HEK293 (cell line): ENCODE data around the gene UBE3B.

Experiments
- CTCF ChIA-PET: fragments of 350-600 bp; formaldehyde crosslinking; extraction: SDS; loops from one replicate; lab custom pipeline; 2021; ENCODE audit warnings: antibody characterized with exemption; lab: Yijun Ruan, JAX
- POLR2A ChIA-PET: fragments of 300-600 bp; formaldehyde crosslinking; extraction: SDS; loops from one replicate; lab custom pipeline; 2020; ENCODE audit warnings: antibody characterized with exemption, inconsistent platforms; lab: Yijun Ruan, JAX
- H3K27ac ChIP-seq: fragments of 200-500 bp; sonication (Bioruptor generic); 2 replicates; pipeline ENCODE4 v1.5.1; 2014; ENCODE audit warnings: low read depth, low read length, control low read depth, inconsistent platforms; ENCODE audit errors: extremely low read depth
- H3K36me3 ChIP-seq, 2 experiments: fragments of 200-500 bp in 1 of 2; sonication (Bioruptor generic) in 1 of 2; 1 replicate in 1 of 2; 2 replicates in 1 of 2; pipeline ENCODE4 v1.5.1; 2014 to 2017; ENCODE audit warnings: inconsistent platforms in 2 of 2, low read length in 2 of 2; ENCODE audit not compliant: control insufficient read depth in 2 of 2, insufficient read depth in 1 of 2
- H3K4me1 ChIP-seq: fragments of 200-500 bp; sonication (Bioruptor generic); 2 replicates; pipeline ENCODE4 v1.5.1; 2014; ENCODE audit warnings: mild to moderate bottlenecking, low read length, inconsistent platforms; ENCODE audit not compliant: control insufficient read depth, insufficient read depth
- H3K4me3 ChIP-seq: 2 replicates; pipeline ENCODE4 v1.5.1; 2011; ENCODE audit warnings: low read depth, mild to moderate bottlenecking, control low read depth, low read length, moderate library complexity
- H3K9me3 ChIP-seq: fragments of 200-500 bp; sonication (Bioruptor generic); 2 replicates; pipeline ENCODE4 v1.5.1; 2014; ENCODE audit warnings: low read depth, low read length, inconsistent platforms; ENCODE audit not compliant: control insufficient read depth, insufficient read depth
- GLI2 ChIP-seq: fragments of 450-650 bp; formaldehyde crosslinking; IDR thresholded peaks from 2 replicates; pipeline ENCODE4; 2017; ENCODE audit warnings: missing biosample characterization, missing genetic modification characterization, low read depth, borderline replicate concordance
- KLF1 ChIP-seq: fragments of 450-650 bp; formaldehyde crosslinking; IDR thresholded peaks from 2 replicates; pipeline ENCODE4 v1.5.1; 2016; ENCODE audit warnings: missing biosample characterization, missing genetic modification characterization
- PRDM1 ChIP-seq: fragments of 450-650 bp; formaldehyde crosslinking; IDR thresholded peaks from 2 replicates; pipeline ENCODE4; 2016; ENCODE audit warnings: missing biosample characterization, missing genetic modification characterization
- REST ChIP-seq: fragments of 450-650 bp; formaldehyde crosslinking; IDR thresholded peaks from 2 replicates; pipeline ENCODE4 v1.5.1; 2016; ENCODE audit warnings: missing biosample characterization, missing genetic modification characterization
- SP3 ChIP-seq: fragments of 450-650 bp; formaldehyde crosslinking; IDR thresholded peaks from 2 replicates; pipeline ENCODE4 v1.5.1; 2016; ENCODE audit warnings: missing biosample characterization, missing genetic modification characterization
- ZIC2 ChIP-seq: fragments of 450-650 bp; formaldehyde crosslinking; IDR thresholded peaks from 2 replicates; pipeline ENCODE4 v1.5.1; 2016; ENCODE audit warnings: missing biosample characterization, missing genetic modification characterization
- ZNF133 ChIP-seq: fragments of 450-650 bp; formaldehyde crosslinking; IDR thresholded peaks from 2 replicates; pipeline ENCODE4 v1.5.1; 2016; ENCODE audit warnings: missing biosample characterization, missing genetic modification characterization
- ZNF146 ChIP-seq: fragments of 450-650 bp; formaldehyde crosslinking; IDR thresholded peaks from 2 replicates; pipeline ENCODE4 v1.5.1; 2016; ENCODE audit warnings: missing biosample characterization, missing genetic modification characterization
- ZNF184 ChIP-seq: fragments of 450-650 bp; IDR thresholded peaks from 2 replicates; pipeline ENCODE4 v1.5.1; 2018; ENCODE audit warnings: missing biosample characterization, mild to moderate bottlenecking, missing genetic modification characterization
- ZNF214 ChIP-seq: fragments of 450-650 bp; formaldehyde crosslinking; IDR thresholded peaks from 2 replicates; pipeline ENCODE4 v1.5.1; 2017; ENCODE audit warnings: missing biosample characterization, mild to moderate bottlenecking, missing genetic modification characterization, borderline replicate concordance
- ZNF266 ChIP-seq: fragments of 450-650 bp; formaldehyde crosslinking; IDR thresholded peaks from 2 replicates; pipeline ENCODE4 v1.5.1; 2016; ENCODE audit warnings: missing biosample characterization, missing genetic modification characterization, low read depth
- ZNF433 ChIP-seq: fragments of 450-650 bp; formaldehyde crosslinking; IDR thresholded peaks from 2 replicates; pipeline ENCODE4 v1.5.1; 2016; ENCODE audit warnings: missing biosample characterization, missing genetic modification characterization, low read depth
- ZNF514 ChIP-seq: fragments of 450-650 bp; formaldehyde crosslinking; IDR thresholded peaks from 2 replicates; pipeline ENCODE4 v1.5.1; 2016; ENCODE audit warnings: missing biosample characterization, missing genetic modification characterization
- ZNF670 ChIP-seq: fragments of 450-650 bp; formaldehyde crosslinking; IDR thresholded peaks from 2 replicates; pipeline ENCODE4 v1.5.1; 2016; ENCODE audit warnings: missing biosample characterization, missing genetic modification characterization, low read depth
- TF ChIP-seq, protein P1 (sequence below): fragments of 450-650 bp; formaldehyde crosslinking; IDR thresholded peaks from 2 replicates; pipeline ENCODE4 v1.5.1; 2016; ENCODE audit warnings: missing biosample characterization, missing genetic modification characterization, borderline replicate concordance

The UBE3B gene

DNA sequence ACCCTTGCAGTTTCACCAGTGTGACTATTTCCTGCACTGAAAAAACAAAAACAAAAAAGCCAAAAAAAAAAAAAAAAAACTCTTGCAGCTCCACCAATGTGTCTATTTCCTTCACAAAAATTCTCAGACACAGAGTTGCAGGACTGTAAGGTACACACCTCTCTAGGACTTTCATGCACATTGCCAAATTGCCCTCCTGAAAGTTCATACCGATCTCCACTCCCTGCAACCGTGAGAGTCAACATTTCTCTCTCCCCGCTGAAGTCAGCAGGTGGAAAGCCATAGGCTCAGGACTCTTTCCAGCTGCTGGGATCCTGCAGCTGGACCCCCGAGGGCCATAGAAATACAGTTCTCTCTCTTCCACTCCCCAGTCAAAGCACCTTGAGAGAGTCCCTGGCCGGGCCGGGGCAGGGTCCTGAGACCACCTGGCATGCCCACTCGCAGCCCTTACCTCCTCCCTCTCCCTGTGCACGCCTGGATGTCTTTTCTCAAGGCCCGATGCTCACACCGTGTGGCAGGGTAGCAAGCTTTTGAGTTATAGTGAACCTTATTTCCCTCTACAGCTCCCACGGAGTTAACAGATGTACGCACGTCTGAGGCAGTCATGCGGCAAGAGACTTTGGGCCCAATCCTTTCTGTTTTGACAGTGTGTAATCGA is 72.3 kb downstream of the UBE3B start:
- Histone ChIP-seq H3K4me3 (no peak overlapping the region), H3K9me3 (no peaks in the 10 kb centered on the region), H3K27ac (no peak overlapping the region), H3K36me3 (no peaks in the 10 kb centered on the region), H3K4me1 (no peaks in the 10 kb centered on the region)
- POLR2A ChIA-PET: no interaction called here
- no peak for TF ChIP-seq KLF1 (tag by site-specific recombination)
- 0 out of 2 replicates have a peak, but pooled peaks have one; percentile 14 for TF ChIP-seq PRDM1 (tag by site-specific recombination)
- TF ChIP-seq ZIC2 (tag by site-specific recombination): 0 out of 2 replicates have a peak, but pooled peaks have one; percentile 16
- CTCF ChIA-PET: interaction anchor here (0.6 to 0.7 kb wide), 2 partner anchors 10 to 126 kb away, joined by 3 to 4 read pairs; no protein-coding TSS in a partner anchor

GRCh38 chr12:109550281-109550680 is 72.8 kb downstream of the UBE3B start:
- H3K27ac ChIP-seq: no peak overlapping the region
- H3K4me3 ChIP-seq: no peak overlapping the region
- H3K9me3 ChIP-seq: no peaks in the 10 kb centered on the region
- H3K36me3 ChIP-seq: no peaks in the 10 kb centered on the region
- ChIA-PET CTCF (interaction anchor here (0.6 kb wide), 1 partner anchor 126 kb away, joined by 3 read pairs; no protein-coding TSS in a partner anchor), POLR2A (interaction anchor here (0.7 to 3.0 kb wide), 2 partner anchors 23 to 286 kb away, joined by 3 to 15 read pairs; partner anchors contain the start of genes MMAB and MVK)
- H3K4me1 ChIP-seq: no peaks in the 10 kb centered on the region
- TF ChIP-seq ZNF433 (tag by site-specific recombination) (no peak), KLF1 (tag by site-specific recombination) (no peak), ZNF514 (tag by site-specific recombination) (no peak), ZNF266 (tag by site-specific recombination) (no peak), ZNF214 (tag by site-specific recombination) (no peak), ZNF670 (tag by site-specific recombination) (no peak), SP3 (tag by site-specific recombination) (no peak), GLI2 (no peak), ZNF146 (no peak), ZNF184 (tag by site-specific recombination) (no peak)
- TF ChIP-seq, protein P1, sequence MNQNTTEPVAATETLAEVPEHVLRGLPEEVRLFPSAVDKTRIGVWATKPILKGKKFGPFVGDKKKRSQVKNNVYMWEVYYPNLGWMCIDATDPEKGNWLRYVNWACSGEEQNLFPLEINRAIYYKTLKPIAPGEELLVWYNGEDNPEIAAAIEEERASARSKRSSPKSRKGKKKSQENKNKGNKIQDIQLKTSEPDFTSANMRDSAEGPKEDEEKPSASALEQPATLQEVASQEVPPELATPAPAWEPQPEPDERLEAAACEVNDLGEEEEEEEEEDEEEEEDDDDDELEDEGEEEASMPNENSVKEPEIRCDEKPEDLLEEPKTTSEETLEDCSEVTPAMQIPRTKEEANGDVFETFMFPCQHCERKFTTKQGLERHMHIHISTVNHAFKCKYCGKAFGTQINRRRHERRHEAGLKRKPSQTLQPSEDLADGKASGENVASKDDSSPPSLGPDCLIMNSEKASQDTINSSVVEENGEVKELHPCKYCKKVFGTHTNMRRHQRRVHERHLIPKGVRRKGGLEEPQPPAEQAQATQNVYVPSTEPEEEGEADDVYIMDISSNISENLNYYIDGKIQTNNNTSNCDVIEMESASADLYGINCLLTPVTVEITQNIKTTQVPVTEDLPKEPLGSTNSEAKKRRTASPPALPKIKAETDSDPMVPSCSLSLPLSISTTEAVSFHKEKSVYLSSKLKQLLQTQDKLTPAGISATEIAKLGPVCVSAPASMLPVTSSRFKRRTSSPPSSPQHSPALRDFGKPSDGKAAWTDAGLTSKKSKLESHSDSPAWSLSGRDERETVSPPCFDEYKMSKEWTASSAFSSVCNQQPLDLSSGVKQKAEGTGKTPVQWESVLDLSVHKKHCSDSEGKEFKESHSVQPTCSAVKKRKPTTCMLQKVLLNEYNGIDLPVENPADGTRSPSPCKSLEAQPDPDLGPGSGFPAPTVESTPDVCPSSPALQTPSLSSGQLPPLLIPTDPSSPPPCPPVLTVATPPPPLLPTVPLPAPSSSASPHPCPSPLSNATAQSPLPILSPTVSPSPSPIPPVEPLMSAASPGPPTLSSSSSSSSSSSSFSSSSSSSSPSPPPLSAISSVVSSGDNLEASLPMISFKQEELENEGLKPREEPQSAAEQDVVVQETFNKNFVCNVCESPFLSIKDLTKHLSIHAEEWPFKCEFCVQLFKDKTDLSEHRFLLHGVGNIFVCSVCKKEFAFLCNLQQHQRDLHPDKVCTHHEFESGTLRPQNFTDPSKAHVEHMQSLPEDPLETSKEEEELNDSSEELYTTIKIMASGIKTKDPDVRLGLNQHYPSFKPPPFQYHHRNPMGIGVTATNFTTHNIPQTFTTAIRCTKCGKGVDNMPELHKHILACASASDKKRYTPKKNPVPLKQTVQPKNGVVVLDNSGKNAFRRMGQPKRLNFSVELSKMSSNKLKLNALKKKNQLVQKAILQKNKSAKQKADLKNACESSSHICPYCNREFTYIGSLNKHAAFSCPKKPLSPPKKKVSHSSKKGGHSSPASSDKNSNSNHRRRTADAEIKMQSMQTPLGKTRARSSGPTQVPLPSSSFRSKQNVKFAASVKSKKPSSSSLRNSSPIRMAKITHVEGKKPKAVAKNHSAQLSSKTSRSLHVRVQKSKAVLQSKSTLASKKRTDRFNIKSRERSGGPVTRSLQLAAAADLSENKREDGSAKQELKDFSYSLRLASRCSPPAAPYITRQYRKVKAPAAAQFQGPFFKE: no peak

DNA sequence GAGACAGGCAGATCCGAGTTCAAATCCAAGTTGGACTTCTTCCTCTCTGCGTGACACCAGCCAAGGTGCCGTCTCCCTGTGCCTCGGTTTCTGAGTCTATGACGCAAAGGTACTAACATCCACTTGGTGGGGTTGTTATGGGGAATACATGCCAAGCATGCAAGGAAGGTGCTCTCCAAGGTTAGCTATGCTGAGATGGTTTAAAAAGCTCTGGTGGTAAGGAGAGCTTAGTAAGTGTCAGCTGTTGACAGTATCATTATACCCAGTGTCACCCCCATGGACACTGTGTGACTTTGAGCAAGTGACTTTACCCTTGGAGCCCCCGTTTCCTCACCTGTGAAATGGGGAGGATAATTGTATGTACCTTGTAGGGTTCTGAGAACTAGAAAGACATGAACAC is 73.7 kb downstream of the UBE3B start:
- POLR2A ChIA-PET: interaction anchor here (3.0 kb wide), 1 partner anchor 22 kb away, joined by 15 read pairs; the partner anchor contains the start of genes MMAB and MVK
- TF ChIP-seq ZNF133 (tag by site-specific recombination): no peak
- TF ChIP-seq REST: peak; percentile 54; the same call in 1 of the 2 replicates

More for the DNA sequence above, 73.7 kb downstream of the UBE3B start:
- Histone ChIP-seq H3K4me1 (no peaks in the 10 kb centered on the region), H3K27ac (no peak overlapping the region), H3K4me3 (no peak overlapping the region), H3K36me3 (no peaks in the 10 kb centered on the region), H3K9me3 (no peaks in the 10 kb centered on the region)
- CTCF ChIA-PET: no interaction called here
